Measurements from ENCODE around the gene PPP2R5B.

Gene PPP2R5B

DNA sequence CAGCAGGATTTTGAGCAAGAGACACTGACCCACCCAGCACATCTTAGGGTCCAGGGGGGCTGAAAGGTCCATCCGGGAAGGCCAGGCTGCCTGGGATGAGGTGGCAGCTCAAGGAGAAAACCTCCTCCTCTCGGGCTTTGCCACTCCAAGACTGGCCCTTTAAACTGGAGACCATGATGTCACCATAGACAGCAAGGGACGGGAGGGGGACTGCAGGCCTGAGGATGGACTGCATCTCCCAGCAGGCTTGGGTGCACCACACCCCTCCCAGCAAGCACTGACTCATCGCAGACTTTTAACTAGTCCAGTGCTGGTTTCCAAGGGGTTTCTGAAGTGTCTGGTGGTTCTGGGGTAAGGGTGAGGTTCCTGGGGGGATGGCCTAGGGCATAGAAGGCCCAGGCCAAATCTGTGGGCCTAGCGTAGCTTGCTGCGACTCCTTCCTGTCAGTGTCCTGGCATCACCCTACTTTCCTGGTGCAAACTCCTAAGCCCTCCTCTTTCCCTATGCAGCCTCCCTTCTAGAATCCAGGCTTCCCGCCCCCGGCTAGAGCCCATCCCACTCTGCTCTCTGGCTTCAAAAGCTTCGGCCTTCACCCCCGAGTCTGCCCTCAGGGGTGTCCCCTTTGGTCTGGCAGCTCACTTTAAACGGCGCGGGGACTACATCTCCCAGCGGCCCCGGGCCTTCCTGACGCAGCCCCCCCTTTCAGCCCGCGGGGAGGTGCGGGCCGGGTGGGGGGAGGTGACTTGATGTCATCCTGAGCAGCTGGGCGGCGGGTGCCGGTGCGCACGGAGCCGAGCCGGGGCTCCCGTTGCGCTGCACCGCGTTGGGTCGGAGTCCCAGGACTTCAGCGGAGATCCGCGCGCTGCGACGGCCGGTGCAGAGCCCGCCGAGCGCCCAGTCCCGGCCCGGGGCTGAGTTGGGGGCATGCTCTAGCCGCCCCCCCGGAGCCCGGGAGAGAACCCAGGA is at the start of gene PPP2R5B:
PPP2R5B (plus strand) TSS at position 746 of the 966 bp plus-strand sequence. CDS start 1,046 bp downstream, outside the sequence.
- Histone ChIP-seq H3K27me3 (ENCODE audit: control insufficient read depth, insufficient read depth, low read length) (no peaks in the 10 kb centered on the region), H3K4me3 (ENCODE audit: low read depth, low read length) (peak within 1 kb of the TSS; percentile 80), H3K36me3 (ENCODE audit: control insufficient read depth, insufficient read depth, low read length) (no peaks in the 10 kb centered on the region), H3K9ac (peak within 1 kb of the TSS; percentile 53), H3K4me1 (peaks cover 2% of the 10 kb centered on the region), H2AFZ (peak within 1 kb of the TSS; percentile 89), H3K27ac (peak within 1 kb of the TSS; percentile 85), H3K4me2 (ENCODE audit: low read length) (peak within 1 kb of the TSS; percentile 96), H3K79me2 (no peaks in the 10 kb centered on the region), H3K9me3 (ENCODE audit: control insufficient read depth, low read length) (no peaks in the 10 kb centered on the region)
- TF ChIP-seq CTCF (IDR thresholded peaks at IDR 0.05) = no peak

DNA sequence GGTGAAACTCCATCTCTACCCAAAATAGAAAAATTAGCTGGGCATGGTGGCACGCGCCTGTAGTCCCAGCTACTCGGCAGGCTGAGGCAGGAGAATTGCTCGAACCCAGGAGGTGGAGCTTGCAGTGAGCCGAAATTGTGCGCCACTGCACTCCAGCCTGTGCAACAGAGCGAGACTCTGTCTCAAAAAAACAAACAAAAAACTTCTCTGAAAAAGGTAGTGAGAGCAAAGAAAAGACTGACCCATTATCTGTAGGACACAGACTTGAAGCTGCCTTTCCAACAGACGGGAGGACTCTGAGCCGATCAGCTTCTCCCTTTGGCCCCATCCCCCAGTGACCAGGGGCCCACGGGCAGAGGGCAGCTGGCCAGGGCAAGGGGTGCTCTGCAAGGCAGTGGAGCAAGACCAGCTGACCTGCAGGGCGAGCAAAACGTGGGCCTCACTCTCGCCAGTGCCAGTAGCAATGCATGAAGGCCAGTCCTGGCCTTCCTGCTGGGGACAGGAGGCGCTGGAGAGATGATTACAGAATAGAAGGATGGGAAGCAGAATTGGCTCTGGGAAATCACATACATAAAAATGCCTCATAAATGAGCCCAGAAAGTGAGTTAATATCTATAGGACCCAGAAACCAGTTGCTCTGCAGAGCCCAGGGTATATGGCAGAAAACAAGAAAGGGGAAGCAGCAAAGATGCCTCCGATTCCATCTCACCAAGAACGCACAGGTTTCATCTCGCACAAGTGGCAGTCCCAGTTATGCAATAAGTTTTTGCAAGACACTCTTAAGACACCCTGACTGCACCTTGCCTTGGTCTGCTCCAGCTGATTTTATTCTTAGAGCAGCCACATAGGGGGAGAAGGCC is 48.9 kb upstream of the PPP2R5B start:
- H3K27me3 ChIP-seq (ENCODE audit: control insufficient read depth, insufficient read depth, low read length) = no peaks in the 10 kb centered on the region
- no peaks in the 10 kb centered on the region for H3K36me3 ChIP-seq (ENCODE audit: control insufficient read depth, insufficient read depth, low read length)
- H3K4me1 ChIP-seq = peaks cover 12% of the 10 kb centered on the region
- H3K9ac ChIP-seq = no peak overlapping the region
- peak overlapping the region; percentile 5 for H3K4me3 ChIP-seq (ENCODE audit: low read depth, low read length)
- no peak for TF ChIP-seq CTCF (IDR thresholded peaks at IDR 0.05)
- H3K79me2 ChIP-seq = peaks cover 11% of the 10 kb centered on the region
- no peak overlapping the region for H3K4me2 ChIP-seq (ENCODE audit: low read length)
- no peak overlapping the region for H2AFZ ChIP-seq
- no peak overlapping the region for H3K27ac ChIP-seq
- H3K9me3 ChIP-seq (ENCODE audit: control insufficient read depth, low read length) = no peaks in the 10 kb centered on the region

DNA sequence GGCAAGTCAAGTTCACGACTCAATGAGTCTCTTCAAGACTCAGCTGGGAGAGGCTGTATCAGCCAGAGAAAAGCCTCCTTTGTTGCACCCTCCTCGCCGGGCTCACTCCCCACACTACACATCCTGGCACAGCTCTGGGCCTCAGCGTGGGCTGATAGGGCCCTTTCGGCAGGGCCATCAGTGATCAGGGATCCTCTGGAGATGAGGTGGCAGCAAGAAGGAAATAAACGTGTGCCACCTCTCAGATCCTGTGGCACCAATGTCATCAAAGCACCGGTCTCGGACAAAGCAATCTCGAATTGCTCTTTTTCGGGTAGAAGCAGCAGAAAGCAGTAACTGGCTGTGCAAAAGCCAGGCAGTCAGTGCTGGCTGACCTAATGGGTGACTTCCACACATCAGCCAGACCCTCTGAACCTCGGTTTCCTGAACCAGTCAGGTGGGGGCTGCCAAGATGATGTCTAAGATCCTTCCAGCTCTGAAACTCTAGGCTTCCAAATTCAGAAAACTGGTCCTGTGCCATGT is 48.2 kb upstream of the PPP2R5B start:
- H3K4me3 ChIP-seq (ENCODE audit: low read depth, low read length) = peak overlapping the region; percentile 84
- peaks cover 6% of the 10 kb centered on the region for H3K4me1 ChIP-seq
- H3K27ac ChIP-seq = peak overlapping the region; percentile 56
- H3K9me3 ChIP-seq (ENCODE audit: control insufficient read depth, low read length) = no peaks in the 10 kb centered on the region
- no peaks in the 10 kb centered on the region for H3K36me3 ChIP-seq (ENCODE audit: control insufficient read depth, insufficient read depth, low read length)
- H3K9ac ChIP-seq = no peak overlapping the region
- H2AFZ ChIP-seq = no peak overlapping the region
- peaks cover 11% of the 10 kb centered on the region for H3K79me2 ChIP-seq
- no peaks in the 10 kb centered on the region for H3K27me3 ChIP-seq (ENCODE audit: control insufficient read depth, insufficient read depth, low read length)
- no peak for TF ChIP-seq CTCF (IDR thresholded peaks at IDR 0.05)
- peak overlapping the region; percentile 92 for H3K4me2 ChIP-seq (ENCODE audit: low read length)

GRCh38 chr11:64876835-64877341 is 47.6 kb upstream of the PPP2R5B start:
- H3K27ac ChIP-seq = peak overlapping the region; percentile 56
- H3K36me3 ChIP-seq (ENCODE audit: control insufficient read depth, insufficient read depth, low read length) = no peaks in the 10 kb centered on the region
- H3K4me3 ChIP-seq (ENCODE audit: low read depth, low read length) = peak overlapping the region; percentile 84
- H3K4me1 ChIP-seq = peaks cover 6% of the 10 kb centered on the region
- TF ChIP-seq CTCF (IDR thresholded peaks at IDR 0.05) = no peak
- H3K9me3 ChIP-seq (ENCODE audit: control insufficient read depth, low read length) = no peaks in the 10 kb centered on the region
- H3K4me2 ChIP-seq (ENCODE audit: low read length) = peak overlapping the region; percentile 92
- peaks cover 10% of the 10 kb centered on the region for H3K79me2 ChIP-seq
- no peak overlapping the region for H3K9ac ChIP-seq
- H2AFZ ChIP-seq = no peak overlapping the region
- no peaks in the 10 kb centered on the region for H3K27me3 ChIP-seq (ENCODE audit: control insufficient read depth, insufficient read depth, low read length)

Measured in parathyroid adenoma (tissue), 2 donors.